Measurements from ENCODE around the gene RASSF8.

Gene RASSF8

GRCh38 chr12:25994901-25995625 is 36.6 kb downstream of the RASSF8 start:
- Histone ChIP-seq H3K4me3 (ENCODE audit: low read length) (no peak overlapping the region), H3K9me3 (ENCODE audit: insufficient read depth, low read depth, low read length) (no peaks in the 10 kb centered on the region), H3K9ac (ENCODE audit: low read depth, low read length) (0 out of 2 replicates have a peak overlapping the region, but pooled peaks have one; percentile 34), H3K36me3 (ENCODE audit: insufficient read depth, low read depth, low read length) (no peaks in the 10 kb centered on the region), H3K27ac (ENCODE audit: low read length) (no peak overlapping the region), H3K4me1 (ENCODE audit: insufficient read depth, low read length) (peaks cover 51% of the 10 kb centered on the region), H3K27me3 (ENCODE audit: insufficient read depth, low read length) (no peaks in the 10 kb centered on the region)

DNA sequence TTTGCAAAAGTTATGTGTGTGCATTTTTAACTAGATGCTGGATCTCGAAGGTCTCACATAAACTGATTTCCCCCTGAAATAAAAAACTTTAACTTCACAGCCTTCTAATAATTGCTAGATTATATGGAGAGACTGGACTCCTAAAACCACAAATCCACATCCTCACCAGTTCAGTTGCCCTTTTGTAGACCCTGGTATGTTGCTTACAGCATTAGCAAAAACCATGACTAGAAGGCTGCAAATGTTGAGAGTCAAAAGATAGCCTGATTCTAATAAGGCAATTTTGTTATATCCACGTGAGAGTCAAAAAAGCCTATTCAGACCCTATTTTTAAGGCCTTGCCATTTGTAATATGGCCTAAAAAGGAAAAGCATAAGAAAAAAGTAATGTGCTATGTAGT is 37.4 kb downstream of the RASSF8 start:
- Histone ChIP-seq H3K27ac (ENCODE audit: low read length) (no peak overlapping the region), H3K9ac (ENCODE audit: low read depth, low read length) (no peak overlapping the region), H3K4me3 (ENCODE audit: low read length) (no peak overlapping the region), H3K9me3 (ENCODE audit: insufficient read depth, low read depth, low read length) (no peaks in the 10 kb centered on the region), H3K4me1 (ENCODE audit: insufficient read depth, low read length) (peaks cover 51% of the 10 kb centered on the region), H3K27me3 (ENCODE audit: insufficient read depth, low read length) (no peaks in the 10 kb centered on the region), H3K36me3 (ENCODE audit: insufficient read depth, low read depth, low read length) (no peaks in the 10 kb centered on the region)

DNA sequence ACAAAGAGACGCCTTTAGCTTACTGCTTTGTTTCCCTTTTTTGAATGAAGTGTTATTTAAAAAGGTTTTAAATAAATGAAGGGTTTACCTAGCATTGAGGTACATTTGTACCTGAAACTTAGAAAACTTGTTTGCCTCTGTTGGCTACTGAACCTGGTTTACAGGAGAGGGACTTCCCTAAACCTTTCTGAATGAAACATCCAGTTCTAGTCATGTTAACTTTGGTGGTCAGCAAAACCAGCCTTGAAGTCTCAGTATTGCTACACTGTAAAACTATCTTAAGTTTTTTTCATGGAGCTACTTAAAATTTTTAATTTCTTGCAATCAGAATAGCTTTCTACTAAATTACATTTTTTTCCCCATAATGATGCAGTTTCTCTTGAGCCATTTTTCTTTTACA is 38.2 kb downstream of the RASSF8 start:
- Histone ChIP-seq H3K4me1 (ENCODE audit: insufficient read depth, low read length) (peaks cover 51% of the 10 kb centered on the region), H3K4me3 (ENCODE audit: low read length) (no peak overlapping the region), H3K36me3 (ENCODE audit: insufficient read depth, low read depth, low read length) (no peaks in the 10 kb centered on the region), H3K27ac (ENCODE audit: low read length) (peak overlapping the region; percentile 46), H3K27me3 (ENCODE audit: insufficient read depth, low read length) (no peaks in the 10 kb centered on the region), H3K9me3 (ENCODE audit: insufficient read depth, low read depth, low read length) (no peaks in the 10 kb centered on the region), H3K9ac (ENCODE audit: low read depth, low read length) (peak overlapping the region; percentile 64; the same call in 1 of the 2 replicates)

- Histone ChIP-seq H3K27ac (ENCODE audit: low read length) (peak overlapping the region; percentile 46), H3K4me3 (ENCODE audit: low read length) (peak overlapping the region; percentile 20; the same call in 1 of the 2 replicates), H3K27me3 (ENCODE audit: insufficient read depth, low read length) (no peaks in the 10 kb centered on the region), H3K4me1 (ENCODE audit: insufficient read depth, low read length) (peaks cover 47% of the 10 kb centered on the region), H3K9ac (ENCODE audit: low read depth, low read length) (peak overlapping the region; percentile 64), H3K9me3 (ENCODE audit: insufficient read depth, low read depth, low read length) (no peaks in the 10 kb centered on the region), H3K36me3 (ENCODE audit: insufficient read depth, low read depth, low read length) (no peaks in the 10 kb centered on the region)
Observed at GRCh38 chr12:25997201-25997963, 38.9 kb downstream of the RASSF8 start.

GRCh38 chr12:26000898-26001297 is 42.4 kb downstream of the RASSF8 start:
- H3K9ac ChIP-seq (ENCODE audit: low read depth, low read length): no peak overlapping the region
- H3K27ac ChIP-seq (ENCODE audit: low read length): no peak overlapping the region
- H3K27me3 ChIP-seq (ENCODE audit: insufficient read depth, low read length): no peaks in the 10 kb centered on the region
- peaks cover 18% of the 10 kb centered on the region for H3K4me1 ChIP-seq (ENCODE audit: insufficient read depth, low read length)
- no peaks in the 10 kb centered on the region for H3K36me3 ChIP-seq (ENCODE audit: insufficient read depth, low read depth, low read length)
- H3K9me3 ChIP-seq (ENCODE audit: insufficient read depth, low read depth, low read length): no peaks in the 10 kb centered on the region
- no peak overlapping the region for H3K4me3 ChIP-seq (ENCODE audit: low read length)

GRCh38 chr12:26001530-26001929 is 43.0 kb downstream of the RASSF8 start:
- Histone ChIP-seq H3K9me3 (ENCODE audit: insufficient read depth, low read depth, low read length) (no peaks in the 10 kb centered on the region), H3K27me3 (ENCODE audit: insufficient read depth, low read length) (no peaks in the 10 kb centered on the region), H3K36me3 (ENCODE audit: insufficient read depth, low read depth, low read length) (no peaks in the 10 kb centered on the region), H3K27ac (ENCODE audit: low read length) (no peak overlapping the region), H3K9ac (ENCODE audit: low read depth, low read length) (no peak overlapping the region), H3K4me3 (ENCODE audit: low read length) (no peak overlapping the region), H3K4me1 (ENCODE audit: insufficient read depth, low read length) (peaks cover 14% of the 10 kb centered on the region)

DNA sequence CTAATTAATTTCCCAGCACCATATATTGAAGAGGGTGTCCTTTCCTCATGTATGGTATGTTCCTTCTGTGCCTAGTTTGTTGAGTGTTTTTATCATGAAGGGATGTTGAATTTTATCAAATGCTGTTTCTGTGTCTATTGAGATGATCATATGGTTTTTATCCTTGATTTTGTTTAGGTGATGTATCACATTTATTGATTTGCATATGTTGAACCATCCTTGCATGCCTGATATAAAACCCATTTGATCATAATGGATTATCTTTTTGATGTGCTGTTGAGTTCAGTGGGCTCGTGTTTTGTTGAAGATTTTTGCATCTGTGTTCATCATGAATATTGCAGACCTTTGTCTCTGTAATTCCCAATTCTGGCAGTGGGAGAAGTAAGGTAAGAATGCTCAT is 44.6 kb downstream of the RASSF8 start:
- Histone ChIP-seq H3K4me3 (ENCODE audit: low read length) (no peak overlapping the region), H3K27me3 (ENCODE audit: insufficient read depth, low read length) (no peaks in the 10 kb centered on the region), H3K9ac (ENCODE audit: low read depth, low read length) (no peak overlapping the region), H3K9me3 (ENCODE audit: insufficient read depth, low read depth, low read length) (no peaks in the 10 kb centered on the region), H3K27ac (ENCODE audit: low read length) (no peak overlapping the region), H3K36me3 (ENCODE audit: insufficient read depth, low read depth, low read length) (no peaks in the 10 kb centered on the region), H3K4me1 (ENCODE audit: insufficient read depth, low read length) (peaks cover 6% of the 10 kb centered on the region; the same call in 1 of the 2 replicates)

DNA sequence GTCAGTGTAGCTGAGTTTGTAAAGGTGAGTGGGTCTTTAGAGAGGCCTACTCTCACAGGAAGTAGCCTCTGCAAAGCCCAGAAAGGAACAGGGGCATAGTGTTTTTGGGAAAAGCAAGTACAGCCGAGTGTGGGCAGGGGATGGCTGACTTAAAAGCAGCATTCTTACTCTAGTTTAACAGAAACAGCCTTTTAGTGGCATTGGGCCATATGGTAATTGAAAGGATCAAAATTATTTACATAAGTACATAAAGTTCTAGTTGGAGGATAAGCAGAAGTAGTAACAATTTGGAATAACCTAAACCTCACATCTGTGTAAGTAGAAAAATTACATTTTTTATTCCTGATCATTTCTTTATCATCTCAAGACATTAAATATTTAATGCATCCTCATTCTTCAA is 49.1 kb downstream of the RASSF8 start:
- Histone ChIP-seq H3K9me3 (ENCODE audit: insufficient read depth, low read depth, low read length) (no peaks in the 10 kb centered on the region), H3K27me3 (ENCODE audit: insufficient read depth, low read length) (no peaks in the 10 kb centered on the region), H3K36me3 (ENCODE audit: insufficient read depth, low read depth, low read length) (no peaks in the 10 kb centered on the region), H3K27ac (ENCODE audit: low read length) (no peak overlapping the region), H3K4me3 (ENCODE audit: low read length) (no peak overlapping the region), H3K9ac (ENCODE audit: low read depth, low read length) (no peak overlapping the region), H3K4me1 (ENCODE audit: insufficient read depth, low read length) (peaks cover 9% of the 10 kb centered on the region; the same call in 1 of the 2 replicates)

DNA sequence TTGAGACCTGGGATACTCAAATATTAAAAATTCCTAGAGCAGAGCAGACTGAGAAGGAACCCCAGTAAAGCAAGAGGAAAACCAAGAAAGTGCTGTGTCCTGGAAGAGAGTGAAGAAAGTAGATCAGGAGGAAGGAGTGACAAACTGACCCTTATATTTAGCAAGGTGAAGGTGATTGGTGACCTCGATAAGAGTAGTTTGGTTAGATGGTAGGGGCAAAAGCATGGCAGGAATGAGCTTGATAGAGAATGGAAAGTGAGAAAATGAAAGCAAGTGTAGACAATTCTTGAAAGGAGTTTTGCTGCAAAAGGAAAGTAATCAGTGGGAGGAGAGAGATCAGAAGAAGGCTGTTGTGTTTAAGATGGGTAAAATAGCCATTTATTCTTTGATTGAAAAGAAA is 51.1 kb downstream of the RASSF8 start:
- no peak overlapping the region for H3K27ac ChIP-seq (ENCODE audit: low read length)
- peaks cover 9% of the 10 kb centered on the region; the same call in 1 of the 2 replicates for H3K4me1 ChIP-seq (ENCODE audit: insufficient read depth, low read length)
- H3K9ac ChIP-seq (ENCODE audit: low read depth, low read length): no peak overlapping the region
- no peak overlapping the region for H3K4me3 ChIP-seq (ENCODE audit: low read length)
- H3K36me3 ChIP-seq (ENCODE audit: insufficient read depth, low read depth, low read length): no peaks in the 10 kb centered on the region
- H3K9me3 ChIP-seq (ENCODE audit: insufficient read depth, low read depth, low read length): no peaks in the 10 kb centered on the region
- H3K27me3 ChIP-seq (ENCODE audit: insufficient read depth, low read length): no peaks in the 10 kb centered on the region

- Histone ChIP-seq H3K27me3 (ENCODE audit: insufficient read depth, low read length) (no peaks in the 10 kb centered on the region), H3K9me3 (ENCODE audit: insufficient read depth, low read depth, low read length) (no peaks in the 10 kb centered on the region), H3K4me1 (ENCODE audit: insufficient read depth, low read length) (peaks cover 9% of the 10 kb centered on the region; the same call in 1 of the 2 replicates), H3K36me3 (ENCODE audit: insufficient read depth, low read depth, low read length) (no peaks in the 10 kb centered on the region), H3K4me3 (ENCODE audit: low read length) (no peak overlapping the region), H3K9ac (ENCODE audit: low read depth, low read length) (no peak overlapping the region), H3K27ac (ENCODE audit: low read length) (no peak overlapping the region)
Observed at GRCh38 chr12:26010293-26010821, 51.9 kb downstream of the RASSF8 start.

DNA sequence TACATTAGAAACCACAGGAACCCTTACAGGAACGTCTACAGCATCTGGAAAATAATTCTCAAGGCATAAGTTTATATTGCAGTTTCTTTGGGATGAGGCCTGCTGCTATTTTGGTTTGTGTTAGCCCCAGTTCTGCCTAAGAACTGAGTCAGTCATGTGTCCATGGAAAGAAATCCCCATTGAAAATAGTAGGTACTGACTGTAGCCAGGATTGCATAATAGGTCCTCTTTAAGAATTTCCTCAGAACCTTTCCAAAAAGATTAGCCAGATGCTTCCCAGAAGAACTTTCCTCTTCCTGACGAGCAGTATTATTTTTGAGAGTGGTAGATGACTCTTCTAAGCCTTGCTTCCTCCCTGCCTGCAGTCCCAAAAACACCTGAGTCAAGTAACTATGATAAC is 52.6 kb downstream of the RASSF8 start:
- peaks cover 15% of the 10 kb centered on the region; the same call in 1 of the 2 replicates for H3K4me1 ChIP-seq (ENCODE audit: insufficient read depth, low read length)
- H3K36me3 ChIP-seq (ENCODE audit: insufficient read depth, low read depth, low read length): no peaks in the 10 kb centered on the region
- no peak overlapping the region for H3K4me3 ChIP-seq (ENCODE audit: low read length)
- H3K9me3 ChIP-seq (ENCODE audit: insufficient read depth, low read depth, low read length): no peaks in the 10 kb centered on the region
- no peak overlapping the region for H3K9ac ChIP-seq (ENCODE audit: low read depth, low read length)
- H3K27me3 ChIP-seq (ENCODE audit: insufficient read depth, low read length): no peaks in the 10 kb centered on the region
- H3K27ac ChIP-seq (ENCODE audit: low read length): no peak overlapping the region

Measured in iPS-20b (cell line).